NCI-H1048 (cell line): ENCODE results near the gene P2RY1.
"Not testable (repeated sequence)": the region's sequence is repeated elsewhere in the genome, so short reads cannot be mapped to it uniquely, and the experiment has no call there.

Source experiments
- DNase-seq: peaks from one replicate; lab custom pipeline; 2025; lab: John Stamatoyannopoulos, UW

Gene P2RY1

GRCh38 chr3:152839511-152839910, 4.6 kb downstream of the P2RY1 start:
- no peak for DNase-seq

- no peak for DNase-seq
Observed at GRCh38 chr3:152841131-152841530, 6.2 kb downstream of the P2RY1 start.

GRCh38 chr3:152842413-152842812, 7.5 kb downstream of the P2RY1 start:
- DNase-seq = no peak

- no peak for DNase-seq
Observed at GRCh38 chr3:152843955-152844354, 9.0 kb downstream of the P2RY1 start.

GRCh38 chr3:152846572-152847202, 11.8 kb downstream of the P2RY1 start:
- DNase-seq = not testable (repeated sequence)

- DNase-seq = not testable (repeated sequence)
Observed at GRCh38 chr3:152847599-152847998, 12.7 kb downstream of the P2RY1 start.

GRCh38 chr3:152849996-152850578, 15.2 kb downstream of the P2RY1 start:
- DNase-seq = no peak

GRCh38 chr3:152853196-152853595, 18.3 kb downstream of the P2RY1 start:
- DNase-seq = no peak

GRCh38 chr3:152857082-152857481, 22.2 kb downstream of the P2RY1 start:
- no peak for DNase-seq

GRCh38 chr3:152858170-152858800, 23.4 kb downstream of the P2RY1 start:
- DNase-seq = no peak

GRCh38 chr3:152860736-152861135, 25.8 kb downstream of the P2RY1 start:
- DNase-seq = no peak

- no peak for DNase-seq
Observed at GRCh38 chr3:152865668-152866245, 30.8 kb downstream of the P2RY1 start.

- DNase-seq = no peak
Observed at GRCh38 chr3:152870027-152870426, 35.1 kb downstream of the P2RY1 start.

- DNase-seq = not testable (repeated sequence)
Observed at GRCh38 chr3:152873314-152873713, 38.4 kb downstream of the P2RY1 start.

GRCh38 chr3:152874896-152875749, 40.2 kb downstream of the P2RY1 start:
- no peak for DNase-seq

- DNase-seq = no peak
Observed at GRCh38 chr3:152879130-152879789, 44.3 kb downstream of the P2RY1 start.

- DNase-seq = no peak
Observed at GRCh38 chr3:152879790-152880174, 44.9 kb downstream of the P2RY1 start.

- DNase-seq = no peak
Observed at GRCh38 chr3:152885076-152885475, 50.1 kb downstream of the P2RY1 start.
